Glomerular endothelial cell (primary cell): ENCODE results near the gene BPIFB3. TPM values are rescaled to one million over a fixed set of nuclear protein-coding genes. Genes with fewer than 3 reads are reported as not detected.

Source experiments
- DNase-seq: peaks from one replicate; pipeline ENCODE4 v3.0.0-alpha.2; 2011; ENCODE audit warnings: low read depth, low spot score; ENCODE audit errors: extremely low read depth
- total RNA-seq: library from RNA; depleted of rRNA; stranded (reverse); fragments of >200 nt; gene quantifications from 2 replicates; pipeline ENCODE4 v1.2.3, GENCODE V29; 2015

The BPIFB3 gene
- total RNA-seq, 1 donor from 2014 or later, result not detected

GRCh38 chr20:33059741-33060390, 6.2 kb downstream of the BPIFB3 start:
- DNase-seq, result no peak

DNA sequence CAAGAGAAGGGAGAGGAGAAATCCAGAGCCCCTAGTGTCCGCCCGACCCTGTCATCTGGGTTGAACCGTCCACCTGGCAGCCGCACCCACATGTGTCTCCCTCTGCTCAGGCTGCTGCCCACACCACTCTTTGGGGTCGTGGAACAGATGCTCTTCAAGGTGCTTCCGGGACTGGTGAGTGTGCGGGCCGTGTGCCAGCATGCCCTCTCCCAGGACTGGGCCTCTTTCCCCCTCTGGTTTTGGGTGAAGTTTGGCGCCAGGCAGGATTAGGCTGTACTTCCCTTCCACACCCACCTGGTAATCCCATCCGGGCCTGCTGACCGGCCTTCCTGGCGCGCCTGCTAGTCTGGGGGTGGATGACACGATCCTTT, 7.9 kb downstream of the BPIFB3 start:
- no peak for DNase-seq

DNA sequence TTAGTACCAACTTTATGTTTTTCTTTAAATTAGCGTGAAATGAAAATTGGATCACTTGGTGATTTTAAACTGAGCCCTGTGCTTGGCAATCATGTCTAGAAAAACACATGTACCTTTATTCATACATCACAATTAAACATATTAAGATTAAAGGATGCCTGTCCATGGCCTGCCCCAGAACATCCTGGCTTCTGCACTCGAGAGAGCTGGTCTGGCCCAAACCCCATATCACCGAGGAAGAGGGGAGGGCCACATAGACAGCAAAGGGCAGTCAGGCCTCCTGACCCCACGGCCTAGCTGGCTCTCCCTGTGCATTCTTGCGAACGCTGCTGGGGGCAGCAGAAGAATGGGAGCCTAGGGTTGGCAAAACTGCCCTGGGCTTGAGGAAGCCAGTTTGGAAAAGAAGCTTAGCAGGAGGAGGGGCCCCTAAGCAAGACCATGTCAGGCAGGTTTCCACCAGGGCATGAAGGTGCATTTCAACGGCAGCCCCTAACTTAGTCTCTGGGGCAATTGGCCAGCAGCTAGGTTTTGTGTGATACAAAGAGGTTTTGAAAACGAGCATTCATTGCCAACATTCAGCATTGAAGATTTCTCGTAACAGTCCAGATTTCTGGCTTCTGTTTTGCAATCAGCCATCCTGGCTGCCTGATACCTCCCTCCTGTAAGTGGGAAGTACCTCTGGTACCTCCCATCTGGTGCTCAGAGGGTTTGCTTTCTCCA, 8.6 kb downstream of the BPIFB3 start:
- no peak for DNase-seq

GRCh38 chr20:33062825-33063149, 9.1 kb downstream of the BPIFB3 start:
- DNase-seq, result no peak

DNA sequence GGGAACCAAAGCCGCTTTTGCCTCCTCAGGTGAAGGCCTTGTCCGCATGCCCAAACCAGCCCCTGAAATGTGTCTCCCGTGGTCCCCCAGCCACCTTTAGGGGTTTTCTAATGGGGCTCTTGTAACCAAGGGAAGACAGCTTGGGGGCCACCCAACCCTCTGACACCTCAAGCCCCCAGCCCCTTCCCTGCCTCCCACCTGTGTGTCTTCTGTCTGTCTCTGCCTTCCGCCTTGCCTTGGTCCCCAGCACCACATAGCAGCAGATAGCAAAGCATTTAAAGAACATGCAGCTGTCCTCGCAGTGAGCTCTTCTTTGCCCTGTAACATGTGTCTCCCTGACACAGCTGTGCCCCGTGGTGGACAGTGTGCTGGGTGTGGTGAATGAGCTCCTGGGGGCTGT, 9.6 kb downstream of the BPIFB3 start:
- no peak for DNase-seq

GRCh38 chr20:33064572-33065287, 11.0 kb downstream of the BPIFB3 start:
- no peak for DNase-seq

GRCh38 chr20:33065785-33066184, 12.1 kb downstream of the BPIFB3 start:
- DNase-seq, result no peak

DNA sequence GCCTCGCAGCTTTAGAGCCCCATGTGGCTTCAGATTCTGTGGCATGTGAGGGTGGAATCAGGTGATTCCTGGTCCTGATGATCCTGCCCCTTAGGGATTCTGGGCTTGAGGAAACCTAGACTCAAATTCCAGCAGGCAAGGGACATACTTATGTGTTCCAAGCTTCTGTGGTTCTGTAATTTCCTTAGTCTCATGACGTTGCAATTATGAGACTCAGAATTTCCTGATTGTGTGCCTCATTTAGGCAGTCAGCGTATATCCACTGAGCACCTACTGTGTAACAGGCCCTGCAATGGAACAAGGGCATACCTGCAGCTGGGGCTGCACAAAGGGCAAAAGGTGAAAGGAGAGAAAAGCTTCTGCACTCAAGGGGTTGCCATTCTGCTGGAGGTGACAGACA, 14.1 kb downstream of the BPIFB3 start:
- no peak for DNase-seq

GRCh38 chr20:33068251-33068939, 14.7 kb downstream of the BPIFB3 start:
- DNase-seq, result no peak

- DNase-seq, result no peak
Observed at GRCh38 chr20:33069673-33070072, 16.0 kb downstream of the BPIFB3 start.

GRCh38 chr20:33070111-33071053, 16.7 kb downstream of the BPIFB3 start:
- no peak for DNase-seq

DNA sequence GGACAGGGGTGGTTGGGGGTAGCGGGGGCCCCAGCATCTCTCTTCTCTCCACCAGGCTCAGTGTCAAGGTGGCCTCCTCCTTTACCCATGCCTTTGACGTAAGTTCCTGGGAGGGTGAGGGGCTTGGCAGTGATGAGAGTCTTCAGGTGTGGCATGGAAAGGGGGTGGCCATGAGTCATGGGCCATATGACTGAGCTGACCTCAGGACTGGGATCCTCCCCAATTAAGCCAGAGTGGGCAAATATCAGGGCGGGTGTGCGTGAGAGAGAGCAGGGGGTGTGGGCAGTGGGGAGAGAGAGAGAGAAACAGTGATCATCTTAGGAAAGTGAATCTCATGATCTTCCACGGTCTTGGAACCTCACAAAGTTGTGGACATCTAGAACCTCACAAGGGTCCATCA, 17.5 kb downstream of the BPIFB3 start:
- no peak for DNase-seq

GRCh38 chr20:33072362-33072761, 18.7 kb downstream of the BPIFB3 start:
- no peak for DNase-seq

DNA sequence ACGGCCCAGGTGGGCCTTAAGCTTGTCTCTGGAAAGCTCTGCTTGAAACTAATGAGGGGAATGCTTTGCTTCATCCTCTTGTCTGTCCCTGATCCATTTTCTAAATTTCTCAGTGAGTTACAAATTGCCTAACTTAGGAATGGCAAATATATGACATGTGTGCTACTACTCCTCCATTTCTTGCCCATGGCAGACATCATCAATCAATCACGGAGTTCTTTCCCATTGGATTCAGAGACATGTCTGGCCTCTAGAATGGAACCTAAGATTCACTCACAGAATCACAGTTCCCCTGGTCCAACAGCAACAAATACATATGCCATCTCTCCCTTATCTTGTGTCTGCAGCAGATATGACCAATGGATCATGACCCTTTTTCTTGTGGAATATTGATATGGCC, 19.1 kb downstream of the BPIFB3 start:
- DNase-seq, result no peak

DNA sequence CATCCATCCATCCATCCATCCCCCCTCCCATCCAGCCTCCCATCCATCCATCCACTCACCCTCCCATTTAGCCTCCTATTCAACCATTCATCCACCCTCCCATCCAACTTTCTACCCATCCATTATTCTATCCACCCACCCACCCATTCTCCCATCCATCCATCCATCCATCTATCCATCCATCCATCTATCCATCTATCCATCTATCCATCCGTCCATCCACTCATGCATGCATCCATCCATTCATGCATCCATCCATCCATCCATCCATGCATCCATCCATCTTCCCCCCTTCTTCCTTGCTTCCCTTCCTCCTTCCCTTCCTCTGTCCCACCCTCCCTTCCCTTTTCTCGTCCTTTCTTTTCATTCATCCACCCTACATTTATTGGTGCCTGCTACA, 21.0 kb downstream of the BPIFB3 start:
- DNase-seq, result no peak

- DNase-seq, result no peak
Observed at GRCh38 chr20:33075281-33075680, 21.6 kb downstream of the BPIFB3 start.

DNA sequence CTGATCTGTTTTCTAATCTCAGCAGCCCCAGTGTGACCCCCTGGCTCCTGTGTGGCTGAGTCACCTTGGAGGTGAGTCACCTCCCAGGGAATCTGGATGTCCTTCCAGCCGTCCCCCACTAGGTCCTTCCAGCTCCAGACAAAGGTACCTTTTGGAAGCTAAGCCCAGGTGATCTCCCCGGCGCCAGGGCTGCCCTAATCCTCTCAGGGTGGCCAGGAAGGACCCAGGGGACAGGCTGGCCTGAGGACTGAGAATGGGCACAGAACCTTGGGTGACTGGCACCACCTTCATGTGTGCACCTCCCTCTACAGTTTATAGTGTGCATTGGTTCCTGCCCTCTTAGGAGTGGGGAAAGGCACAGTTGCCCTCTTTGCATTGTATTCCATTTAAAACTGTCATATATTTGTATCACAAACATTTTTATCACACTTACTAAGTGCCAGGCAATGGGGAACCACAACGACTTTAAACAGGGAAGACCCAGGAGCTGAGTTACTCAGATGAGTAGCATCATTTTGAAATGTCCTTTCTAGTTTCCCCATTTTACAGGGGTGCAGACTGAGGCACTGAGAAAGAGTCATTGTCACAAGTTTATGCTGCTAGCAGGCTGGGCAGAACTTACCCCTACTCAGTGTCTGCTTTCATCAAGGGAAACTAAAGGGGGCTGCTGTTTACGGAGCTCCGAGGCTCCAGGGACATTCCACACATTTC, 23.1 kb downstream of the BPIFB3 start:
- DNase-seq, result no peak

- DNase-seq, result no peak
Observed at GRCh38 chr20:33079259-33079658, 25.6 kb downstream of the BPIFB3 start, which contains the start of gene BPIFB4. Gene BPIFB4 (plus strand): TSS chr20:33079643. CDS start chr20:33081527, 1,884 bp downstream.

DNA sequence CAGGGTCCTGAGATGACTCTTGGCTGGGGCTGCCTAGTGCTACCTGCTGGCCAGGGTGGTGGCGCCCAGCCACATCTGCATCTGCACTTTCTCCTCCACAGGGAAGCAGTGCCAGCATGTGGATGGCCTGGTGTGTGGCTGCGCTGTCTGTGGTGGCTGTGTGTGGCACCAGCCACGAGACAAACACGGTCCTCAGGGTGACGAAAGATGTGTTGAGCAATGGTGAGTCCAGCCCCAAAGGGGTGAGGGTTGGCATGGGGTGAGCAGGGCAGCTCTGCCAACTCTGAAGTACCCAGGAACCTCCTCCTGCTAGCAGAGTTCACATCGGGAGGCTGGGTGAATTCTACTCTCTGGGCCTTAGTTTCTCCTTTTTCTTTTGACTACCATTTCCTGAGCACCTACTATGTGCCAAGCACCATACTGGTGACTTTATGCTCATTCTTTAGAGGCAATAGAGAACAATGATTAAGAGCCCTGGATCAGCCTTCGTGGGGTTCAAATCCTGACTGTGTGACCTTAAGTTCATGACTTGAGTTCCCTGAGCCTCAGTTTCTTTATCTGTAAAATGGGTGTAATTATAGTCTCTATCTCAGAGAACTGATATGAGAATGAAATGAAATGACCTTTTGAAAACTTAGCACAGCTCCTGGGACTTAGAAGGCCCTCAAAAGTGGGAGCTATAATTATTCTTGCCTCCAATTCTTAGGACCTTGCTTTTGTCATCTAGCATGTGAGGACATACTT, 27.9 kb downstream of the BPIFB3 start:
- no peak for DNase-seq
